ENCODE data around the gene DYTN.

The DYTN gene

GRCh38 chr2:206603243-206603642, 115.0 kb downstream of the DYTN start:
- Histone ChIP-seq H3K4me3 (ENCODE audit: low read length, poor library complexity, severe bottlenecking) (no peak overlapping the region), H3K36me3 (ENCODE audit: insufficient read depth, low read length) (no peaks in the 10 kb centered on the region), H3K9me2 (replicated peaks; ENCODE audit: low read depth, low read length) (no peaks in the 10 kb centered on the region), H3K9me3 (ENCODE audit: insufficient read depth, low read depth, low read length) (no peaks in the 10 kb centered on the region), H3K4me2 (ENCODE audit: low read depth, low read length, poor library complexity, severe bottlenecking) (no peak overlapping the region), H3K79me2 (ENCODE audit: insufficient read depth, low read length) (no peaks in the 10 kb centered on the region), H3K4me1 (ENCODE audit: insufficient read depth, low read length, poor library complexity, severe bottlenecking) (no peaks in the 10 kb centered on the region), H3K27me3 (ENCODE audit: insufficient read depth, low read length, poor library complexity, severe bottlenecking) (no peaks in the 10 kb centered on the region), H4K20me1 (ENCODE audit: insufficient read depth, low read length, poor library complexity, severe bottlenecking) (no peaks in the 10 kb centered on the region), H3K9ac (ENCODE audit: low read depth, low read length, poor library complexity, severe bottlenecking) (no peak overlapping the region), H3F3A (ENCODE audit: low read depth) (no peaks in the 10 kb centered on the region), H2AFZ (ENCODE audit: low read length) (no peak overlapping the region)
- TF ChIP-seq EZH2phosphoT487 (IDR thresholded peaks at IDR 0.05; ENCODE audit: borderline replicate concordance) (no peak), CTCF (conservative IDR thresholded peaks at IDR 0.05; ENCODE audit: low read length) (no peak)

All from Loucy (cell line).